ENCODE measurements around the gene ST6GALNAC3.
"Not testable (repeated sequence)": the region's sequence is repeated elsewhere in the genome, so short reads cannot be mapped to it uniquely, and the experiment has no call there.

ST6GALNAC3 gene

GRCh38 chr1:76106719-76107235, 32.2 kb downstream of the ST6GALNAC3 start:
- no peak for DNase-seq (ENCODE audit: low read depth)

- no peak for DNase-seq (ENCODE audit: low read depth)
Measured at GRCh38 chr1:76109404-76109803, 34.9 kb downstream of the ST6GALNAC3 start.

GRCh38 chr1:76109901-76110560, 35.5 kb downstream of the ST6GALNAC3 start:
- no peak for DNase-seq (ENCODE audit: low read depth)

- DNase-seq (ENCODE audit: low read depth): no peak
Measured at GRCh38 chr1:76110666-76111065, 36.1 kb downstream of the ST6GALNAC3 start.

- DNase-seq (ENCODE audit: low read depth): not testable (repeated sequence)
Measured at GRCh38 chr1:76112321-76112720, 37.8 kb downstream of the ST6GALNAC3 start.

- no peak for DNase-seq (ENCODE audit: low read depth)
Measured at GRCh38 chr1:76113446-76113845, 38.9 kb downstream of the ST6GALNAC3 start.

- no peak for DNase-seq (ENCODE audit: low read depth)
Measured at GRCh38 chr1:76115171-76115570, 40.6 kb downstream of the ST6GALNAC3 start.

GRCh38 chr1:76121850-76122249, 47.3 kb downstream of the ST6GALNAC3 start:
- no peak for DNase-seq (ENCODE audit: low read depth)

GRCh38 chr1:76122271-76122670, 47.7 kb downstream of the ST6GALNAC3 start:
- DNase-seq (ENCODE audit: low read depth): no peak

GRCh38 chr1:76123411-76124064, 49.0 kb downstream of the ST6GALNAC3 start:
- not testable (repeated sequence) for DNase-seq (ENCODE audit: low read depth)

- DNase-seq (ENCODE audit: low read depth): no peak
Measured at GRCh38 chr1:76124196-76124595, 49.6 kb downstream of the ST6GALNAC3 start.

GRCh38 chr1:76125473-76126219, 51.1 kb downstream of the ST6GALNAC3 start:
- DNase-seq (ENCODE audit: low read depth): no peak

GRCh38 chr1:76128096-76128495, 53.5 kb downstream of the ST6GALNAC3 start:
- no peak for DNase-seq (ENCODE audit: low read depth)

- DNase-seq (ENCODE audit: low read depth): no peak
Measured at GRCh38 chr1:76129731-76130130, 55.2 kb downstream of the ST6GALNAC3 start.

- no peak for DNase-seq (ENCODE audit: low read depth)
Measured at GRCh38 chr1:76130992-76131391, 56.4 kb downstream of the ST6GALNAC3 start.

GRCh38 chr1:76133977-76134376, 59.4 kb downstream of the ST6GALNAC3 start:
- no peak for DNase-seq (ENCODE audit: low read depth)

- DNase-seq (ENCODE audit: low read depth): no peak
Measured at GRCh38 chr1:76135835-76136234, 61.3 kb downstream of the ST6GALNAC3 start.

GRCh38 chr1:76136894-76137293, 62.3 kb downstream of the ST6GALNAC3 start:
- no peak for DNase-seq (ENCODE audit: low read depth)

- DNase-seq (ENCODE audit: low read depth): no peak
Measured at GRCh38 chr1:76137746-76138145, 63.2 kb downstream of the ST6GALNAC3 start.

- DNase-seq (ENCODE audit: low read depth): no peak
Measured at GRCh38 chr1:76138217-76138616, 63.7 kb downstream of the ST6GALNAC3 start.

GRCh38 chr1:76140227-76140626, 65.7 kb downstream of the ST6GALNAC3 start:
- no peak for DNase-seq (ENCODE audit: low read depth)

GRCh38 chr1:76141929-76142328, 67.4 kb downstream of the ST6GALNAC3 start:
- DNase-seq (ENCODE audit: low read depth): no peak

All from stimulated activated CD8-positive, alpha-beta memory T cell treated with anti-CD3 and anti-CD28 coated beads, Interleukin-12 subunit alpha, Interleukin-12 subunit beta, amount 100 ng/mL, for 4 hours (primary cell).